NCI-H1105 (cell line): ENCODE data around the gene HPSE2.

ENCODE experiments used
- DNase-seq: peaks from one replicate; lab custom pipeline; 2025; lab: John Stamatoyannopoulos, UW

Gene HPSE2

DNA sequence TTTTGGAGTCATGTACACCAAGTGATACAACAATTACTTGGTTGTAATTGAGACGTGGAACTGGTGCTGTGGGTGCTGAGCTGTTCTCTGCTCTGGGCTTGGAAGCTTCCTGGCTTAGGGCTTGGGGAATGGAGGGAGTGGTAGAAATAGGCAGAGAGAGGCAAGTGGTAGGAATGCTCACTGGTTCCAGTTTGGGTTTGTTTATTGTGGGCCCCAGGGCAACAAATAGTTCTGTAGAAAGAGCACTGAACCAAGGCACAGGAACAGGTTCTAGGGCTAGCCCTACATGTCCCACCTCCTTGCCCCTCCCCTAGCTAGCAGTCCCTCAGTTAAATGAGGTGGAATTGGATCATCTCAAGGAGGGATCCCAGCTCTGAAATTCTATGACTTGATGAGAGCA is 622.2 kb downstream of the HPSE2 start:
- no peak for DNase-seq

DNA sequence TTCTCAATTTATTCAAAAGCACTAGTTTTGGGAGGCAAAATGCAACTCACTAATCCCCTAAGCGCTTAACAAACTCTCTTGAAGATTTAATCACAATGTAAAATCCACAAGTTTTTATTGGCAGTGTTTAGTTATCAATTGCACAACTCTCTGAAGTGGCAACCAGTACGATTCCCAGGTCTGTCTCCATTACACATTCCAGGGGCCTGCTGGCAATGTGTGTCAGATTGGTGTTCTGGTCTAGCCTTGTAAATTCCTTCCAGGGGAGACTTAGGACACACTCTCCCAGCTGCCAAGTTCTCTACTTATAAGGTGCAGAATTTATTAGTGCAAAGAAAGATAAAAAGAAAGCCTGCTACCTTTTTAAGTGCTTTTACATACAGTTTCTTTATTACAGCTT is 624.2 kb downstream of the HPSE2 start:
- no peak for DNase-seq

DNA sequence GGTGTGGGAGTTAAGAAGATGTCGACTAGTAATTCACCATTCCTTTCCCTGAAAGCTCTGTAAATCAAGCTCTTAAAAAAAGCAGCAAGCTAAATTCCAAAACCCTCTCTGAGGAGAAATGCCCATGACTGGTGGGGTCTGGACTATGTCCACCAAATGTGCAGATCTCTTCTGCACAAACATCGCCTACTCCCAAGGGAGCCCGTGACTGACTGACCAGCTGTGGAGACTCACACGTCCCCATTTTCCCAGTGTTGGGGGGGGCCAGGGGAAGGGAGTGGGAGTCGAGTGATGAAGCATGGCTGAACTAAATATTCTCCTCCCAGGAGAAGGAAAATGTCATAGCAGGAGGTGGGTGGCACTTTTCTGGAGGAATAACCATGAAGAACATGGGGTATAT is 624.8 kb downstream of the HPSE2 start:
- no peak for DNase-seq

DNA sequence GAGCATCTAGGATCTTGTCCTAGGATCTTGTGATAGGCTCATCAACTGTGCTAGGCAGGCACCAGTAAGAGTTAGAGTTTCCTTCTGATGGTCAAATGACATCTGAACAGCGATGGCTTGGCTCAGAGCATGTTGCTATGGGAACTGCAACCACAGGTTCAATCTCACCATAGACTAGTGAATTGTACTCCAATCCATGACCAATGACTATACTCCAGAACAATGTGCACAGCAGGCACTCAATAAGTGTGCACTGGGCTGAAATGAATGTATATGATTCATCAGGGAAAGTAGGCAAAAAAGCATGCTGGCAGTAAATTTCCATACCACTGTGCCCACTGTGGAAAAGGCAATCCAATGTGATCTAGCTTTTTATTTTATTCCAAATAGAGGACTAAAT is 625.4 kb downstream of the HPSE2 start:
- no peak for DNase-seq

DNA sequence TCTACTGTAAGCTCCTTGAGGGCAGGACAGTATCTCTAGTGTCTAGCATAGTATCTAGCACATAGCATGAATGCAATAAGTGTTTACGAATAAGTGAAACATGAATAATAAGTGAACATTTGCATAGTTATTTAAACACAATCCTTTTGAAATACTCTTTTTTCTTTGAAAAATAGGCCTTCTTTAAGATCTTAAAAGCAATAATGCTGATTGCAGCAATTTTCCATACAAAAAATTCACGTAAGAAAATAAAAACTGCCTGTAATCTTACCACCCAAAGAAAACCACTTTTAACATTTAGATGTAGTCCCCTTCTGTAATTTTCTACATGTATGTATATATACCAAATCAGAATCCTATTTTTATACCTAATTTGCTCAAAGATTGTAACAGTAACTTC is 626.4 kb downstream of the HPSE2 start:
- DNase-seq, result no peak

DNA sequence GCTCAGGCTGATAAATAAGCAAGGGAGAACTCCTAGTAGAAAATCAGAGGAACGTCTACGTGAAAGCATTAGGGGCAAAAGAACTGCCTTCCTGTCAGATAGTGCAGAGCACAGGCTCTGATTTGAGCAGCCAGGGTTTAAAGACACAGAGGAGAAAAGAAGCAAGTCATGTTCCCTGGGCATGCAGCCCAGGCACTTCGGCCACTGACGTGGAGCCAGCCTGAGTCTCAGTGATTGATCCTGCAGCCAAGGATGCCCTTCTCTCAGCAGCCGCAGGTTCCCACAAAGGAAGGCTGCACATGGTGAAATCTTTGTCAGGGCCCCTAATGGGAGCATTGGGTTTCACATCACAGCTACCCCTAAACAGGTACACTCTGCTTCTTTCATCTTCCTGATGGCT is 627.2 kb downstream of the HPSE2 start:
- no peak for DNase-seq

DNA sequence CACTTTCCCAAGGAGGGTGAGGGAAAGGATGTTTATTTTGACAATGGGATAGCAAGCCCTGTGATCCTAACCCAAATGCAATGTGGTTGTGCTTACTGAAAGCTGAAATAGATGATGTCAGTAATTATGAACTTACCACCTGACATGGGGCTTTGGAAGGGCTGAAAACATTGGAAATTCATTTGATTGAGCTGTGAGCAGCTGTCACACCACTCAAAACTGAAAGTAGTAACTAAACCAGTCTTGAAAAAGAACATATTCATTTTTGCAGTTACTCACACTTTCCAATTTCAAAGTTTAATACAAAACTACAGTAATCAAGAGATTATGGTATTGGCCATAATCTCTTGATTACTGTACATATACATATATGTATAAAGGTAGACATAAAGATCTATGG is 633.4 kb downstream of the HPSE2 start:
- no peak for DNase-seq

DNA sequence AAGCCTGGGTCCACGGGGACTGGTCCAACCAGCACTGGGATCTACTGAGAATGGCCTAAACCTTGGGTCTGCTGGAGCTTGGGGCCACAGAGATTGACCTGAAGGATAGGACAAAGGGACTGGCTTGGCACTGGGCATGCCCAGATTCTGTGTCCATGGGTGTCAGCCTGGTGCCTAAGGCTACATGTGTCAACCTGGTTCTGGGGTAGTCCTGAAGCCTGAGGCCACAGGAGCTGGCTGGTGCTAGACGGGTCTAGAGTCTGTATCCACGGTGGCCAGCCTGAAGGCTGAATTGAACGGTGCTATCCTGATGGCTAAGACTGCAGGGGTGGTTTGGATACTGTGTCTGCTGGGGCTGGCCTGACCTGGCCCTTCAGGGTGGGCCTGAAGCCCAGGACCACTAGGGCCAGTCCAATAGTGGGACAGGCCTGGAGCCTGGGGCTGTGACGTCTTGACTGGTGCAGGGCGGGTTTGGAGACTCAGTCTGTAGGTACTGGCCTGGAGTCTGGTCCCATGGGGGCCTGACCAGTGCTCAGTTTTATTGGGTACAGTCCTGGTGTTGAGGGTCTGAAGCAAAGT is 636.5 kb downstream of the HPSE2 start:
- no peak for DNase-seq

DNA sequence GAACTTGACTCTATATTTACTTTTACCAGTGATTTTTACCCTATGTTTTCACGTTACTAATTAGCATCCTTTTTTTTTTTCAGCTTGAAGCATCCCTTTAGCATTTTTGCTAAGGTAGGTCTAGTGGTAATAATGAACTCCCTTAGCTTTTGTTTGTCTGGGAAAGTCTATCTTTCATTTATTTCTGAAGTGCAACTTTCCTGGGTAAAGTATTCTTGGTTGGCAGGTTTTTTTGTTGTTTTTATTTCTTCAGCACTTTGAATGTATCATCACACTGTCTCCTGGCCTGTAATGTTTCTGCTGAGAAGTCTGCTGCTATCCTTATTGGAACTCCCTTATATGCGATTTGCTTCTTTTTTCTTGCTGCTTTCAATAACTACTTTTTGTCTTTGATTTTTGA is 639.2 kb downstream of the HPSE2 start:
- no peak for DNase-seq

DNA sequence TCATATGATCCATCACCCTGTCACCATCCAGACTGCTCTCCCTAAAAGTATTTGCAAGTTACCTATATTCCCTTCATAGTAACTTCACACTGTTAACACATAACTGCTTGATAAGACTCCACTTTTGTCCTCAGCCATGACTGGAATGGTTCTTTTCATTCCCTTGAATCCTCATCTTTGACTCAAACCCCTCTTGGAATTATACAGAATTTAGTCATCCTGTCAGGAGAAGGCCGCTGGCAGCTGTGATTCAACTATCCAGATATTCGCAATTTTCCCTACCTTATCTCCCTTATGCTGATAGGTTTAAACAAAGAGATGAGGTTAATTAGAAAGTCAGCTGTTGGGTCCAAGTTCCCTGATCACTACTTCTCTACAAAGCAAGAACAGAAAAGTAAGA is 646.0 kb downstream of the HPSE2 start:
- DNase-seq, result no peak

DNA sequence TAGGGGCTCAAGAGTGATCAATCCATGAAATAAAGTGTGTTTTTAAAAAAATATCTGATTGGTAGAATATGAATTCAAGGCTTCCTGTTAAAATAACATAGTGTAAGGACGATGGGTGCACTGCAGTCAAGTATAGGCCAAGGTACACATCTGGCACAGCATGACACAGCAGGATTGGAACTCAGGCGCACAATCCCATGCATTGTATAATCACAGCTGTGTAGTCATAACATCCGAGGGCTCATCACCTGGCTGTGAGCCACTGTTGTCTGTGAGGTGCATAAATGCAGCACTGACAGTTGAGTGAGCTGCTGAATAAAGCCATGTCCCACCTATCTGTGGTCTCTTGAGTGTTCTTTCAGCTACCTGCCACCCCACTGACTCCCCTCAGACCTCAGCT is 646.6 kb downstream of the HPSE2 start:
- no peak for DNase-seq

DNA sequence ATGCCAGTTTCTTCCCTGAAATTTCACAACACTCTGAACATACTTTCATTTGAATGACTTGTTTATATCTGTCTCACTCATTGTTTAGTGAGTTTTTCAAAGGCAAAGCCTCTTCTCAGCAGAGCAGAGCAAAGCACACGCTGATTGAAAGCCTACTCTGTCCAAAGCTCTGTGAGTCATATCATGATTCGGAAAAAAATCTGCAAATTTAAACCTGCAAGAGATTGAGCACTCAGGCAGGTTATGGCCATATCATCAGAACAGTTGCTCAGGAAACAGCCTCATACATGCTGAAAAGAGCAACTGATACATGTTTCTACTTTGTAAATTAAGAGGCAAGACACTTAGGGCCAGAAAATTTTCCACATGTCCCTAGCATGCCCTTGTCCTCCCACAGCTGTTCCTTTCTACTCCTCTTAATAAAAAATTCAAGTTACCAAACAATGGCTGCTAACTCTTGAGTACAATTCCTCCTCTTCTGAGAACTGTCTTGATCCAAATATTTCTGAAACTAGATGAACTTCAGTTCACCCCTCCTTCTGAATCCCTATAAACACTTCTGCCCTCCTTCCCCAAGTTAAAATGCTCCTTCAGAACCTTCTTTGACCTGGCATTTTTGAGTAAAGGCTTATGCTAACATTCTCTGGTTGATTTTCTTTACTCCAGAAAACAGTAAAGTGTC is 648.4 kb downstream of the HPSE2 start:
- no peak for DNase-seq

DNA sequence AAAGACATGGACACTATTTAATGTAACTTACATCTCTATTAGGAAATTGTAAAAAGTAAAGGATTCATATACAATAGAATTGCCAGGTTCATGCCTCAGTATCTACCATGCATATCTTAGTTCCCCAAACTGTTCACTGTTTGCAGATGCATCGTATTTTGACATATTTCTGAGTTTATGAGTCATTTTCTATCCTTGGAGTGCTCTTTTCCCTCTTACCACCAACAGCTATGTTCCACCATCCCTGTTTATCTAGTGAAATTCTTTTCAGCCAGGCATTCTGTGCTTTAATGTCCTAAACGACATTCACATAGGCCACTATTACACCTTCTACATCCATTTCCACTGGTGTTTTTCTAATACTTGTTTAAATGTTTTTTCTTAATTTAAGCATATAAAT is 649.6 kb downstream of the HPSE2 start:
- no peak for DNase-seq

DNA sequence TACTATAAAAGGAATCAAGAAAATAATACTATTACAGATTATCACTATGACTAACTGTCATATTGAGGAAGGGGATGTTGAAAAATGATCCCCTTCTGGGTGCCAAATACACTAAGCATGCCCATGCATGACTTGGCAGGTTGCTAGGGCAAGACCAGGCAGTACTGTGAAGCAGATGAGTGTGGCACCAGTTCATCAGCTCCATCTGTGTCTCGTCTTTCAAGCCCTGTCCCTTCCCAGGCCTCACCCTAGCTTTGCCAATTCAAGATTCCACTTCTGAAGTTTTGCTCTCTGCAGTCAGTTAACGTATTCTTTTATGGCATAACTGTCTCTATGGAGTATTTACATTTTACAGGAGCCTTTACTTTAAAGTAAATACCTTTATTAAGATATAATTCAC is 653.3 kb downstream of the HPSE2 start:
- DNase-seq, result no peak

DNA sequence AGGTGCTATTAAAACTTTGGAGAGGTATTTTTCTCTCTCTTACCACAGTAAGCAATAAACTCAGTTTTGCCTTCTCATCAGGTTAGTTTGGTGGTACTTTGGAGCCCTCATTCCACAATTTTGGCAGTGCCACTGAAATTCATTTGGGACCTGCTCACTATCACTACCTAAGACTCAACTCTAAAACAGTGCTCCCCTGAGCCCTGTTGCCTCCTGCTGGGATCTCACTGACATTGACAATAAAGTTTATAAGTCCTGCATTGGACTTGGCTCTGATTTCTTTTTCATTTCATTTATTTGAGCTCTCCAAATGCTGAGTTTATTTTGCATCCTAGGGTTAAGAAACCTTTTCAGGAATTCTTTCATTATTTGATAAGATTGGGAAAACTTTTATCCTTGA is 658.1 kb downstream of the HPSE2 start:
- DNase-seq, result no peak

DNA sequence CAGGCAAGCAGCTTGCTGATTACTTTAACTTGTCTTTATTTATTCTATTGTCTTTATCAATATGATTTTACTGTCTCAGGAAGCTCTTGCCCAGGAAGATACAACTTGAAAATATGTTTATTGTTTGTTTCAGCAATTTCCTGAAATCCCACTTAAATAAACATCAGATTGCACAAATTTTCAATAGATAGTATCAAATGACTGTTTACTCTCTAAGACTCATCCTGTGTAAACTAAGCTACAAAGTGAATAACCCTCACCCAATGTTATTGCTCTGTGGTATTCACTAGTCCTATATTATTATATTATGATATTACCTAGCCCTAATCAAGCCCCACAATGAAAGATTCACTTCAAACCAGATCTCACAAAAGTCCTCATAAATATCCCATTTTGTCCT is 658.5 kb downstream of the HPSE2 start:
- DNase-seq, result no peak

DNA sequence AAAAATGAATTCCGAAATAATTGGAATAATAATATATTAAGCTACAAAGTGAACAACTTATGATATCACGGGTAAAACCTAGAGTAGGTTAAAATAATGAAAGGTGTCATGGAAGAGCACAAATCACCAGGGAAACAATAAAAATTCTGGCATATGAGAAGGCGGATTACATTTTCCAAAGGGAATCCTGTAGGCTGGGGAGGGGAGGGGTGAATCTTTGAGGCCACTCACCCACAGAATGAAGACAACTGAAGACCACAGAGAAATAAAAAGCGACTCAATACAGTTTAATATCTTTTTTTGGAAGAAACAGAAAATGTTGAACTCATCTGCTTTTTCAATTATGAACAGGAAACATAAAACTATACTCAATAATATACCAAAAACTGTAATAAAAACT is 659.6 kb downstream of the HPSE2 start:
- no peak for DNase-seq

DNA sequence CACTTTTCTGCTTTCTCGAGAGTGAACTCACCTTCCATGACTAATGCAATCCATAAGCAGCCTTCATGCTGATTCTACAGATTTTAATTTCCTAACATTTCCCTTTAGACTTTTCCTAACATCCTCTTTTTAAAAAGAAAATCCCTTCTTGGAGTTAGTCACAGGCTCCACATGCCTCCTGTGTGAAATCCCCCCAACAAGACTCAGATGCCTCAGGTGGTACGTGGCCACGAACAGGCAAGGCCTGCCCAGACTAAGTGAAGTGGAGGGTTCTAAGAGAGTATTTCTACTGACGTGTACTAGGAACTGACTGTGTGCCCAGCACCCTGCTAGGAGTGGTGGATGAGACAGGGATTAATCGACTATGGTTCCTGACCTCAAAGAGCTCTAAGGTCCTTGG is 663.1 kb downstream of the HPSE2 start:
- DNase-seq, result no peak

DNA sequence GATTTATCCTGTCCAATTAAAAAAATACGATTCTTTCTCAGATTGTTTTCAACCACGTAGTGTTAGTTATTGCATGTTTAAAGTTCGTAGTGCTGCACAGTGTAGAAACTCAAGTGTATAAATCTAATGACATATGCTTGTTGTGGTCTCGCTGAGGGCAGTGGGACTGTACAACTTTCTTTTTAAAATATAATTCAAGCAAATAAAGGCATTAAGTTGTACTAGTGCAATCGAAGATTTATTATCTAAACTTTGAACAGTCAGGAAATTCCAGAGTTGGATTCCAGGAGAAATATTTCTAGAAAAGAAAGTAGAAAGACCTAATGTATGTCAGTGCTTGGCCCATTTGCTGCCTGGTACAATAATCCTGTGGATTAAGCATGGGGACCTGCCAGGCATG is 664.8 kb downstream of the HPSE2 start:
- DNase-seq, result no peak

DNA sequence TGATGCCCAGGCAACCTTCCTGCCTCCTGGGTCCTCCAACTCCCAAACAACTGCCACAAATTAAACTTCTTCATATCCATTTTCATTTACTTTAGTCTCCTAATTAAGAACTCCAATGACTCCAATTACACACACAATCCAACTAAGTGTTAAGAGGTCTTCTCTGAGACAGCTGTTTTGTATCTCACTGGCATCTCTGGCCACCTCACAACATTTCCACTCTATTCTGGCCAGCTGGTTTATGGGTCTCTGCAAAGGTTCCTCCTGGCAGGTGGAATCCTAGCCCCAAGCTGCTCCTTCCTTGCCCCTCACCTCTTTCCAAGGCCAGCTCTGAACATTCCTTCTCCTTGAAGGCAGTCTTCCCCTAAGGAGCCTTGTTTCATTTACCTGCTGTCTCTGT is 665.8 kb downstream of the HPSE2 start:
- DNase-seq, result no peak

DNA sequence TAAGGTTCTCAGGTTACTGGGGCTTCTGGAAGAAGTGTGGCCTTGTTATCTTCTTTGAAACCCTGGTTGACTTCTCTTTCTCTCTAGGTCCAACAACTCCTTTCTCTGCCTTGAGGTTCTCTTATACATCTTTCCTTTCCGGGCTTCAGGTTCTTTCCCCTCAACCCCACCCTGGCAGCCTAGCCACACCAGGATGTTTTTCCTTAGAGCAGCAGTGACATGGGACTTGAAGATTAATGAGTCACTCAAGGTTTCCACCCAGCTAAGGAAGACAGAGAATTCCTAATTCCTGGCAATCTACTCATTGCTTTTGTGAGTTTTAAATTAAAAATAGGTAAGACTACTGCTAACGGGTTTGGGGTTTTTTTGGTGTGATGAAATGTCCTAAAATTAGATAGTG is 667.1 kb downstream of the HPSE2 start:
- no peak for DNase-seq

DNA sequence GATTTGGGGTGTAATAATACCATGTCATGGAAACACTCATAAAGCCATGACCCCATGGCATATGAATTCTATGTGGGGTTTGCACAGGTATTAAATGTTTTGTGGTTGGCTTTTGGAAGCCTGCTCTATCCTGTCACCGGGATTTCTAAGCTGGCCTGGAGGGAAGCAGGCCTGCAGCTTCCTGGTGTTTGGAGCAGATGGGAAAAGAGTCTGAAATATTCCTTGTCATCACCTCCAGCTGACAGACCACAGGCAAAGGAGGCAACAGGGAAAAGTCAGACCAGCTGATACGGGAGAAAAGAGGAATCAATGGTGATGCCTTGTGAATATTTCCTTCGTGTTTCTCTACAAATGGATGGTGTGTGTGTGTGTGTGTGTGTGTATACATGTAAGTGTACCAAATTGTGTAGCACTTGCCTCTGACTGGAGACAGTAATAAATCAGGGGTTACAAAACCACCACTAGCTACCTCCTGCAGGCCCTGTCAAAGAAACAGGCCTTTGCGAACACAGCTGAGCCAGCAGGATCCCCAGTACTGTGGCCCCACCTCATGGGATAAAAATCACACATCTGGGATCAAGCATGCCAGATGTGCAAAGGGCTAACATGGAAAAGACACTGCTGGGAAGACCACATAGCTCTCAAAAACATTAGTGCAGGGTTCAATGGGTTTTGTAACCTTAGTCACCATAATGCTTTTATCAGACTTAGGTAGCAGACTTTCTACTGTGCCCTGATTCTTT is 668.1 kb downstream of the HPSE2 start:
- no peak for DNase-seq

DNA sequence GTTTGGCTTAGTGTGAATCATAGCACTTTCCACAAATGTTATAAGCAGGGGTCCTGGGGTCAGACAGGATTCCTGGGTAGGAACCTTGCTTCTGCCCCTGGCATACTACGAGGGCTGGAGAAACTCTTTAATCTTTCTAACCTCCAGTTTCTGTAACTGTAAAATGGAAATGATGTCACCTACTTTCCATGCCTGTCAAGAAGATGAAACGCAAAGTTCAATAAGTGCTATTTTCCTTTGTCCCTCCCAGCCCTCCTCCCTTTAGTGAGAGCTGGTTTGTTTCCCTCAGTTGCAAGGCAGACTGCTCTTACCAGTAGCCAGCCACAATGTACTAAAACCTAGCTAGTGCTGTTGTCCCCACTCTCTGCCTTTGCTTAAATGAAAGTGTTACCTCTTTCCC is 671.8 kb downstream of the HPSE2 start:
- DNase-seq, result no peak

DNA sequence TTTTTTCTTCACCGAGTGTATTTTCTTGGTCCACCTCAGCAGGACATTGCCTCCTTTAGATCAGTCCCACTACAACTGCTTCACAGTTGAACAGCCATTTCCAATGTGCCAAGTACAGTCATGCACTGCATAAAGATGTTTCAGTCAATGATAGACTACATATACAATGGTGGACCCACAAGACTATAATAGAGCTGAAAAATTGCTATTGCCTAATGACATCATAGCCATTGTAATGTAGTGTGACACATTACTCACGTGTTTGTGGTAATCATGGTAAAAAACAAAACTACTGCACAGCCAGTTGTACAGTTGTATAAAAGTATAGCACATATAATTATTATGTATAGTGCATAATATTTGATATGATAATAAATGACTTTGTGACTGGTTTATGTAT is 675.1 kb downstream of the HPSE2 start:
- no peak for DNase-seq
